A549 (cell line): ENCODE results near the gene ZNF205.

Experiments used
- ATOH8 ChIP-seq: fragments of 250-450 bp; sonication (Bioruptor Pico); IDR thresholded peaks from 2 replicates; pipeline ENCODE4 v1.5.0; 2020; ENCODE audit warnings: low read depth, mild to moderate bottlenecking, moderate library complexity
- CBX2 ChIP-seq: fragments of 200-600 bp; sonication (generic); IDR thresholded peaks from 2 replicates; pipeline ENCODE4 v1.6.1; 2016; ENCODE audit warnings: low read depth, mild to moderate bottlenecking, borderline replicate concordance
- EP300 ChIP-seq, 2 experiments: fragments of >200 bp; sonication (Bioruptor Twin); formaldehyde crosslinking; IDR thresholded peaks; 2 replicates in 1 of 2; 3 replicates in 1 of 2; pipeline ENCODE4 v1.6.1; 2016 to 2017
- ESRRA ChIP-seq: fragments of 150-350 bp; IDR thresholded peaks from 2 replicates; pipeline ENCODE4 v1.6.1; 2014; ENCODE audit warnings: mild to moderate bottlenecking, low read length, borderline replicate concordance
- FOSB ChIP-seq: fragments of 250-450 bp; sonication (Bioruptor Pico); IDR thresholded peaks from 2 replicates; pipeline ENCODE4 v1.5.0; 2020; ENCODE audit warnings: mild to moderate bottlenecking, moderate library complexity
- HDAC2 ChIP-seq: fragments of 200-600 bp; sonication (generic); IDR thresholded peaks from 2 replicates; pipeline ENCODE4 v1.6.1; 2016
- MYC ChIP-seq: IDR thresholded peaks from 2 replicates; pipeline ENCODE4 v1.6.1; 2012; ENCODE audit warnings: mild to moderate bottlenecking, inconsistent platforms, low read length, improper control_type of control experiment, borderline replicate concordance
- PHF8 ChIP-seq: fragments of 200-600 bp; sonication (generic); IDR thresholded peaks from 2 replicates; pipeline ENCODE4 v1.6.1; 2016; ENCODE audit warnings: low read depth, mild to moderate bottlenecking, antibody characterized with exemption, moderate library complexity, borderline replicate concordance
- POLR2A ChIP-seq: IDR thresholded peaks from 2 replicates; pipeline ENCODE4 v1.6.1; 2012; ENCODE audit warnings: mild to moderate bottlenecking, low read length
- RCOR1 ChIP-seq: fragments of 150-350 bp; IDR thresholded peaks from 2 replicates; pipeline ENCODE4 v1.6.1; 2014; ENCODE audit warnings: antibody characterized with exemption, low read length, low read depth
- TF ChIP-seq, protein P1 (sequence below): fragments of >200 bp; sonication (Bioruptor Twin); formaldehyde crosslinking; IDR thresholded peaks from 3 replicates; pipeline ENCODE4 v1.5.1; 2016

- TF ChIP-seq POLR2A: no peak
- TF ChIP-seq RCOR1: no peak
- TF ChIP-seq MYC: no peak
- TF ChIP-seq HDAC2: no peak
- TF ChIP-seq ATOH8 (CRISPR knock-in tag): no peak
- TF ChIP-seq, protein P1, sequence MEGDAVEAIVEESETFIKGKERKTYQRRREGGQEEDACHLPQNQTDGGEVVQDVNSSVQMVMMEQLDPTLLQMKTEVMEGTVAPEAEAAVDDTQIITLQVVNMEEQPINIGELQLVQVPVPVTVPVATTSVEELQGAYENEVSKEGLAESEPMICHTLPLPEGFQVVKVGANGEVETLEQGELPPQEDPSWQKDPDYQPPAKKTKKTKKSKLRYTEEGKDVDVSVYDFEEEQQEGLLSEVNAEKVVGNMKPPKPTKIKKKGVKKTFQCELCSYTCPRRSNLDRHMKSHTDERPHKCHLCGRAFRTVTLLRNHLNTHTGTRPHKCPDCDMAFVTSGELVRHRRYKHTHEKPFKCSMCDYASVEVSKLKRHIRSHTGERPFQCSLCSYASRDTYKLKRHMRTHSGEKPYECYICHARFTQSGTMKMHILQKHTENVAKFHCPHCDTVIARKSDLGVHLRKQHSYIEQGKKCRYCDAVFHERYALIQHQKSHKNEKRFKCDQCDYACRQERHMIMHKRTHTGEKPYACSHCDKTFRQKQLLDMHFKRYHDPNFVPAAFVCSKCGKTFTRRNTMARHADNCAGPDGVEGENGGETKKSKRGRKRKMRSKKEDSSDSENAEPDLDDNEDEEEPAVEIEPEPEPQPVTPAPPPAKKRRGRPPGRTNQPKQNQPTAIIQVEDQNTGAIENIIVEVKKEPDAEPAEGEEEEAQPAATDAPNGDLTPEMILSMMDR: peak; percentile 46
- TF ChIP-seq PHF8: no peak
- no peak for TF ChIP-seq CBX2
- no peak for TF ChIP-seq FOSB
- TF ChIP-seq EP300 (IDR thresholded peaks at IDR 0.05): no peak
- TF ChIP-seq ESRRA: no peak
Measured at GRCh38 chr16:3094289-3095027, 17.9 kb upstream of the ZNF205 start.
